Neuronal stem cell (in vitro differentiated cells): ENCODE results near the gene SMAD7. TPM values are rescaled to one million over a fixed set of nuclear protein-coding genes. Genes with fewer than 3 reads are reported as not detected.
A peak's percentile ranks its signal among the peaks of the same experiment; 100 is the strongest.

Experiments
- DNase-seq: peaks from one replicate; pipeline ENCODE4 v3.0.0-alpha.2; 2013; ENCODE audit warnings: low spot score
- H2AFZ ChIP-seq: one replicate; pipeline ENCODE4 v1.6.1; 2013; ENCODE audit warnings: mild to moderate bottlenecking, low read length, inconsistent platforms
- H2AK5ac ChIP-seq: 2 replicates; pipeline ENCODE4 v1.6.1; 2013; ENCODE audit warnings: low read depth, mild to moderate bottlenecking, inconsistent platforms, low read length, moderate library complexity, mixed read lengths
- H2BK120ac ChIP-seq: 2 replicates; pipeline ENCODE4 v1.6.1; 2013; ENCODE audit warnings: low read depth, mild to moderate bottlenecking, inconsistent platforms, low read length, moderate library complexity, mixed read lengths
- H2BK12ac ChIP-seq: one replicate; pipeline ENCODE4 v1.6.1; 2013; ENCODE audit warnings: low read length, inconsistent platforms
- H2BK15ac ChIP-seq: 2 replicates; pipeline ENCODE4 v1.6.1; 2013; ENCODE audit warnings: mild to moderate bottlenecking, low read length, inconsistent platforms, mixed read lengths
- H2BK5ac ChIP-seq: one replicate; pipeline ENCODE4 v1.6.1; 2013; ENCODE audit warnings: inconsistent platforms, mild to moderate bottlenecking, low read length, moderate library complexity
- H3K14ac ChIP-seq: one replicate; pipeline ENCODE4 v1.6.1; 2013; ENCODE audit warnings: low read length, inconsistent platforms
- H3K18ac ChIP-seq: 2 replicates; pipeline ENCODE4 v1.6.1; 2013; ENCODE audit warnings: low read length, inconsistent platforms
- H3K23ac ChIP-seq: 2 replicates; pipeline ENCODE4 v1.6.1; 2013; ENCODE audit warnings: low read depth, mild to moderate bottlenecking, mixed read lengths, low read length, inconsistent platforms; ENCODE audit not compliant: poor library complexity
- H3K27ac ChIP-seq: replicated peaks from 3 replicates; pipeline ENCODE4 v1.5.1; 2013; ENCODE audit warnings: low read length, inconsistent platforms
- H3K27me3 ChIP-seq, 3 experiments: 2 replicates each; pipeline ENCODE4 v1.6.1; 2013; ENCODE audit warnings: low read length in 3 of 3, mild to moderate bottlenecking in 2 of 3, inconsistent platforms in 1 of 3, low read depth in 1 of 3, mixed read lengths in 1 of 3, moderate library complexity in 1 of 3; ENCODE audit not compliant: control insufficient read depth in 3 of 3, insufficient read depth in 3 of 3
- H3K36me3 ChIP-seq, 2 donors: replicated peaks in 1 of 2; 2 replicates each; pipeline ENCODE4 v1.6.1; 2013; ENCODE audit warnings: low read length in 2 of 2; ENCODE audit not compliant: control insufficient read depth in 2 of 2, insufficient read depth in 2 of 2
- H3K4ac ChIP-seq: 2 replicates; pipeline ENCODE4 v1.6.1; 2013; ENCODE audit warnings: inconsistent platforms, mild to moderate bottlenecking, low read length, moderate library complexity
- H3K4me1 ChIP-seq, 2 donors: 1 replicate in 1 of 2; 2 replicates in 1 of 2; pipeline ENCODE4 v1.6.1; 2013; ENCODE audit warnings: low read length in 2 of 2, low read depth in 1 of 2; ENCODE audit not compliant: control insufficient read depth in 2 of 2, insufficient read depth in 1 of 2
- H3K4me2 ChIP-seq: one replicate; pipeline ENCODE4 v1.6.1; 2013; ENCODE audit warnings: mild to moderate bottlenecking, low read length, inconsistent platforms; ENCODE audit not compliant: insufficient read depth, poor library complexity, severe bottlenecking
- H3K4me3 ChIP-seq, 2 donors: 2 replicates each; pipeline ENCODE4 v1.5.1; 2013; ENCODE audit warnings: low read length in 2 of 2, mild to moderate bottlenecking in 2 of 2, inconsistent platforms in 1 of 2, moderate library complexity in 1 of 2
- H3K79me1 ChIP-seq: one replicate; pipeline ENCODE4 v1.6.1; 2013; ENCODE audit warnings: low read depth, mild to moderate bottlenecking, inconsistent platforms, low read length, moderate library complexity
- H3K9ac ChIP-seq: one replicate; pipeline ENCODE4 v1.6.1; 2013; ENCODE audit warnings: mild to moderate bottlenecking, low read depth, low read length, inconsistent platforms; ENCODE audit not compliant: poor library complexity
- H3K9me3 ChIP-seq, 2 donors: replicated peaks in 1 of 2; 2 replicates each; pipeline versions ENCODE3 to v1.6.1; 2013; ENCODE audit warnings: low read length in 2 of 2, mild to moderate bottlenecking in 2 of 2, inconsistent platforms in 1 of 2, low read depth in 1 of 2, mixed read lengths in 1 of 2, moderate library complexity in 1 of 2; ENCODE audit not compliant: control insufficient read depth in 2 of 2, insufficient read depth in 1 of 2
- H4K8ac ChIP-seq: one replicate; pipeline ENCODE4 v1.6.1; 2013; ENCODE audit warnings: low read depth, mild to moderate bottlenecking, inconsistent platforms, low read length, moderate library complexity
- H4K91ac ChIP-seq: one replicate; pipeline ENCODE4 v1.6.1; 2013; ENCODE audit warnings: low read length, low read depth, mild to moderate bottlenecking, inconsistent platforms; ENCODE audit not compliant: poor library complexity
- WGBS, 2 donors: extraction: QIAGEN DNeasy Blood & Tissue Kit; methylation state at CpG; one replicate each; pipeline ENCODE4 v1.1.7; 2013; ENCODE audit warnings: missing lambda C conversion rate in 2 of 2, mixed read lengths in 1 of 2; ENCODE audit not compliant: insufficient read length in 2 of 2, insufficient replicate concordance in 1 of 2; ENCODE audit errors: extremely low coverage in 2 of 2; 5-methylcytosine and 5-hydroxymethylcytosine counted together
- polyA plus RNA-seq, 2 experiments: library from polyadenylated mRNA; stranded (reverse); fragments of 200-250 nt; gene quantifications; one replicate each; pipeline ENCODE4 v1.2.3, GENCODE V29; 2013

Gene SMAD7
- polyA plus RNA-seq (2013, experiment 1 of 2), result 0.57 TPM
- 0.79 TPM for polyA plus RNA-seq (2013, experiment 2 of 2)

GRCh38 chr18:48950536-48951447 is at the start of gene SMAD7:
Gene SMAD7 (minus strand): TSS chr18:48950965. CDS start chr18:48950424, 541 bp downstream.
- H3K14ac ChIP-seq, result peak within 1 kb of the TSS; percentile 98
- H3K4ac ChIP-seq, result no peak within 1 kb of the TSS
- no peak within 1 kb of the TSS for H2BK120ac ChIP-seq
- H3K4me2 ChIP-seq, result peak within 1 kb of the TSS; percentile 90
- H3K79me1 ChIP-seq, result peaks cover 2% of the 10 kb centered on the region
- no CpG with 5 or more reads among the region's 71 CpGs for WGBS, 2 donors
- peaks cover 0 to 42% (median 18%) of the 10 kb centered on the region in 3 experiments for H3K27me3 ChIP-seq
- no peak within 1 kb of the TSS for H4K91ac ChIP-seq
- peak within 1 kb of the TSS; percentile 90 for H3K27ac ChIP-seq
- peaks cover 21 to 30% of the 10 kb centered on the region in 2 donors for H3K4me1 ChIP-seq
- H2BK12ac ChIP-seq, result peak within 1 kb of the TSS; percentile 92
- H3K36me3 ChIP-seq, result no peaks in the 10 kb centered on the region
- peak within 1 kb of the TSS; percentile 97 for H2BK15ac ChIP-seq
- H3K23ac ChIP-seq, result peak within 1 kb of the TSS; percentile 98
- H3K9me3 ChIP-seq, result no peaks in the 10 kb centered on the region
- H2BK5ac ChIP-seq, result peak within 1 kb of the TSS; percentile 91
- no peak for DNase-seq
- peak within 1 kb of the TSS; percentile 98 for H3K18ac ChIP-seq
- peak within 1 kb of the TSS; percentile 85 for H2AFZ ChIP-seq
- peak within 1 kb of the TSS; percentile 66 to 84 for H3K4me3 ChIP-seq
- no peak within 1 kb of the TSS for H4K8ac ChIP-seq
- no peak within 1 kb of the TSS for H2AK5ac ChIP-seq
- H3K9ac ChIP-seq, result peak within 1 kb of the TSS; percentile 96

GRCh38 chr18:48999569-48999968 is 48.8 kb upstream of the SMAD7 start:
- Histone ChIP-seq H3K9ac (no peak overlapping the region), H4K8ac (peak overlapping the region; percentile 53), H3K27ac (no peak overlapping the region), H3K27me3 (peaks cover 0 to 4% (median 0%) of the 10 kb centered on the region in 3 experiments), H2BK12ac (no peak overlapping the region), H2AK5ac (no peak overlapping the region), H4K91ac (no peak overlapping the region), H3K4me1 (peaks cover 14 to 15% of the 10 kb centered on the region in 2 donors), H2AFZ (no peak overlapping the region), H3K4me3 (no peak overlapping the region), H3K18ac (no peak overlapping the region), H2BK15ac (no peak overlapping the region), H2BK120ac (no peak overlapping the region), H3K14ac (no peak overlapping the region), H3K4ac (no peak overlapping the region), H3K36me3 (no peaks in the 10 kb centered on the region), H3K4me2 (no peak overlapping the region), H2BK5ac (no peak overlapping the region), H3K23ac (no peak overlapping the region), H3K79me1 (peaks cover 1% of the 10 kb centered on the region), H3K9me3 (no peaks in the 10 kb centered on the region)
- no peak for DNase-seq
- no CpG with 5 or more reads among the region's 11 CpGs for WGBS, 2 donors

GRCh38 chr18:48997985-48998831 is 47.4 kb upstream of the SMAD7 start:
- H3K4me2 ChIP-seq, result no peak overlapping the region
- no peak overlapping the region for H3K4ac ChIP-seq
- peak overlapping the region; percentile 68 for H2AFZ ChIP-seq
- H3K9me3 ChIP-seq, result no peaks in the 10 kb centered on the region
- H3K4me3 ChIP-seq, result no peak overlapping the region
- H4K91ac ChIP-seq, result no peak overlapping the region
- peak overlapping the region; percentile 46 for H3K18ac ChIP-seq
- H3K79me1 ChIP-seq, result peaks cover 1% of the 10 kb centered on the region
- no peak overlapping the region for H3K9ac ChIP-seq
- H3K27ac ChIP-seq, result no peak overlapping the region
- no peak overlapping the region for H4K8ac ChIP-seq
- H3K23ac ChIP-seq, result no peak overlapping the region
- H2BK120ac ChIP-seq, result no peak overlapping the region
- WGBS, 2 donors, result no CpG with 5 or more reads among the region's 17 CpGs
- H3K36me3 ChIP-seq, result no peaks in the 10 kb centered on the region
- H2BK12ac ChIP-seq, result no peak overlapping the region
- peaks cover 0 to 4% (median 0%) of the 10 kb centered on the region in 3 experiments for H3K27me3 ChIP-seq
- no peak overlapping the region for H2AK5ac ChIP-seq
- DNase-seq, result no peak
- H2BK5ac ChIP-seq, result no peak overlapping the region
- no peak overlapping the region for H2BK15ac ChIP-seq
- H3K14ac ChIP-seq, result no peak overlapping the region
- peaks cover 14 to 15% of the 10 kb centered on the region in 2 donors for H3K4me1 ChIP-seq

GRCh38 chr18:48997681-48997984 is 46.9 kb upstream of the SMAD7 start:
- Histone ChIP-seq H4K91ac (no peak overlapping the region), H2AFZ (no peak overlapping the region), H3K9me3 (no peaks in the 10 kb centered on the region), H4K8ac (no peak overlapping the region), H3K23ac (no peak overlapping the region), H3K14ac (no peak overlapping the region), H3K36me3 (no peaks in the 10 kb centered on the region), H3K4me2 (no peak overlapping the region), H3K79me1 (peaks cover 1% of the 10 kb centered on the region), H3K18ac (no peak overlapping the region), H2BK5ac (no peak overlapping the region), H2BK15ac (no peak overlapping the region), H2BK12ac (no peak overlapping the region), H3K27me3 (peaks cover 0 to 5% (median 0%) of the 10 kb centered on the region in 3 experiments), H3K4me3 (no peak overlapping the region), H2BK120ac (no peak overlapping the region), H2AK5ac (no peak overlapping the region), H3K4ac (no peak overlapping the region), H3K27ac (no peak overlapping the region), H3K4me1 (peaks cover 14 to 15% of the 10 kb centered on the region in 2 donors), H3K9ac (no peak overlapping the region)
- DNase-seq, result no peak
- no CpG with 5 or more reads among the region's 6 CpGs for WGBS, 2 donors
